ENCODE data around the gene RBM17.
A peak's percentile ranks its signal among the peaks of the same experiment; 100 is the strongest.

RBM17 gene

GRCh38 chr10:6052247-6053221 is 36.3 kb upstream of the RBM17 start:
- H3K36me3 ChIP-seq (ENCODE audit: low read depth), result no peaks in the 10 kb centered on the region
- ATAC-seq (ENCODE audit: low read depth) (peak; percentile 33; the same call in 2 of the 3 replicates), DNase-seq (ENCODE audit: low spot score) (no peak)
- no peaks in the 10 kb centered on the region for H3K27me3 ChIP-seq (ENCODE audit: insufficient read depth, poor library complexity, severe bottlenecking)
- H3K27ac ChIP-seq (ENCODE audit: poor library complexity, severe bottlenecking), result no peak overlapping the region
- no peak for TF ChIP-seq CTCF (IDR thresholded peaks at IDR 0.05; ENCODE audit: poor library complexity, severe bottlenecking)
- no peak overlapping the region for H3K4me3 ChIP-seq (ENCODE audit: severe bottlenecking)
- no peaks in the 10 kb centered on the region for H3K9me3 ChIP-seq (ENCODE audit: severe bottlenecking)
- no peaks in the 10 kb centered on the region for H3K4me1 ChIP-seq (ENCODE audit: insufficient read depth, poor library complexity, severe bottlenecking)

- ATAC-seq (ENCODE audit: low read depth) (no peak), DNase-seq (ENCODE audit: low spot score) (no peak)
- Histone ChIP-seq H3K4me1 (ENCODE audit: insufficient read depth, poor library complexity, severe bottlenecking) (no peaks in the 10 kb centered on the region), H3K9me3 (ENCODE audit: severe bottlenecking) (no peaks in the 10 kb centered on the region), H3K27ac (ENCODE audit: poor library complexity, severe bottlenecking) (no peak overlapping the region), H3K4me3 (ENCODE audit: severe bottlenecking) (no peak overlapping the region), H3K27me3 (ENCODE audit: insufficient read depth, poor library complexity, severe bottlenecking) (no peaks in the 10 kb centered on the region), H3K36me3 (ENCODE audit: low read depth) (no peaks in the 10 kb centered on the region)
- TF ChIP-seq CTCF (IDR thresholded peaks at IDR 0.05; ENCODE audit: poor library complexity, severe bottlenecking), result no peak
These were observed 35.5 kb upstream of the RBM17 start for GRCh38 chr10:6053303-6053702.

GRCh38 chr10:6053816-6054631 is 34.8 kb upstream of the RBM17 start:
- no peaks in the 10 kb centered on the region for H3K4me1 ChIP-seq (ENCODE audit: insufficient read depth, poor library complexity, severe bottlenecking)

GRCh38 chr10:6054884-6055283 is 34.0 kb upstream of the RBM17 start:
- Histone ChIP-seq H3K4me1 (ENCODE audit: insufficient read depth, poor library complexity, severe bottlenecking) (no peaks in the 10 kb centered on the region), H3K36me3 (ENCODE audit: low read depth) (no peaks in the 10 kb centered on the region), H3K27me3 (ENCODE audit: insufficient read depth, poor library complexity, severe bottlenecking) (no peaks in the 10 kb centered on the region), H3K9me3 (ENCODE audit: severe bottlenecking) (no peaks in the 10 kb centered on the region), H3K27ac (ENCODE audit: poor library complexity, severe bottlenecking) (no peak overlapping the region), H3K4me3 (ENCODE audit: severe bottlenecking) (no peak overlapping the region)
- DNase-seq (ENCODE audit: low spot score) (no peak), ATAC-seq (ENCODE audit: low read depth) (no peak)
- TF ChIP-seq CTCF (IDR thresholded peaks at IDR 0.05; ENCODE audit: poor library complexity, severe bottlenecking), result no peak

More at GRCh38 chr10:6053816-6054631, 34.8 kb upstream of the RBM17 start:
- ATAC-seq (ENCODE audit: low read depth), result no peak
- TF ChIP-seq CTCF (IDR thresholded peaks at IDR 0.05; ENCODE audit: poor library complexity, severe bottlenecking), result no peak
- no peak overlapping the region for H3K4me3 ChIP-seq (ENCODE audit: severe bottlenecking)
- no peaks in the 10 kb centered on the region for H3K9me3 ChIP-seq (ENCODE audit: severe bottlenecking)
- no peaks in the 10 kb centered on the region for H3K36me3 ChIP-seq (ENCODE audit: low read depth)
- DNase-seq (ENCODE audit: low spot score), result no peak
- H3K27me3 ChIP-seq (ENCODE audit: insufficient read depth, poor library complexity, severe bottlenecking), result no peaks in the 10 kb centered on the region
- H3K27ac ChIP-seq (ENCODE audit: poor library complexity, severe bottlenecking), result no peak overlapping the region

Data from RWPE2 (cell line).